ENCODE measurements around the gene NKX2-2.
A peak's percentile ranks its signal among the peaks of the same experiment; 100 is the strongest.

Gene NKX2-2

DNA sequence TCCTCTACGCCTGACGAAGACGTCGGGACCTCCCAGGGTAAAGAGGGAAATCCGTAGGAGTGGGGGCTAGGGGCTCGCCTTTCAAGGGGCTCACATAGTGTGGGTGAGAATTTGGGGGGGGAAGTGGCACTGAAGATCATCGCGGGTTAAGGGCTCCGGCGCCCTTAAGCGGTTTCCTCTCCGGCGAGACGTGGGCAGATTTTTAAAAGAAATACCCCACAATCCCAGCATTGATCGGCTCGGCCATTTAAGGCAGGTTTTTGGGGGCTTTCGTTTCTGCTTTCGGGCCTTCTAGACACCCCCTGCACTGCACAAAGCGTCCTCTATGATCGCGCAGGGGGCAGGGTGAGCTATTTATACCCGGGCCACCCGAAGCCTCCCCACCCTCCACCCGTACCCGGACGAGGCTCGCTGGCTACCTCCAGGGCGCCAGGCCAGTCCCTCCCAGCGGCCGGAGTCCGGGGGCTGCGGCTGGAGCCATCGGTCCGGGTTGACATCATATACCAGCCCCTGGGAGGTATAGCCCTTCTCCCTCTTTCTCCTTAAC, 1.2 kb downstream of the NKX2-2 start:
- peak overlapping the region; percentile 98 for H3K27ac ChIP-seq
- TF ChIP-seq POLR2AphosphoS5 (IDR thresholded peaks at IDR 0.05; ENCODE audit: borderline replicate concordance, low read depth, low read length), result no peak; the same call in 1 of the 2 replicates
- TF ChIP-seq EZH2 (IDR thresholded peaks at IDR 0.05), result no peak
- TF ChIP-seq FOXP2 (optimal IDR thresholded peaks at IDR 0.05; ENCODE audit: control extremely low read depth, extremely low read length, insufficient read depth), result no peak

DNA sequence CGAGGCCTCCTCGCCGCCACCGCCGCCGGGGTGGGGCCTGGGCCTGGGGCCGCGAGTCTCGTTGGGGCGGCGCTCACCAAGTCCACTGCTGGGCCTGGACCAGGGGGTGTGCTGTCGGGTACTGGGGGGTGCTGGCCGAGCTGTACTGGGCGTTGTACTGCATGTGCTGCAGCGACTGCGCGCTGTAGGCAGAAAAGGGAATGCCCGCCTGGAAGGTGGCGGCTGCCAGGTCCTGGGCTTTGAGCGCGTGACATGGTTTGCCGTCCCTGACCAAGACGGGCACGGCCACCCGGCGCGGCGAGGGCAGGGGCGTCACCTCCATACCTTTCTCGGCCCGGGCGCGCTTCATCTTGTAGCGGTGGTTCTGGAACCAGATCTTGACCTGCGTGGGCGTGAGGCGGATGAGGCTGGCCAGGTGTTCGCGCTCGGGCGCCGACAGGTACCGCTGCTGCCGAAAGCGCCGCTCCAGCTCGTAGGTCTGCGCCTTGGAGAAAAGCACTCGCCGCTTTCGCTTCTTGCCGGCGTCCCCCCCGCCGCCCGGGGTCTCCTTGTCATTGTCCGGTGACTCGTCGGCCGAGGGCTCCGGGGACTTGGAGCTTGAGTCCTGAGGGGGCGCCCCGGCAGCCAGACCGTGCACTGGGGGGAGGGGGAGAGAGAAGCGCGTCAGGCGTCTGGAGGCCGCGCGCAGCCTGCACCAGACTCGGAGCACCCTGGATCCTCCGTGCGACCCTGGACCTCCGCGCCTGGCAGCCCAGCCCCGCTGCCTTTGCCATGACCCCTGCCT, 1.8 kb downstream of the NKX2-2 start:
- TF ChIP-seq FOXP2 (optimal IDR thresholded peaks at IDR 0.05; ENCODE audit: control extremely low read depth, extremely low read length, insufficient read depth) (no peak), POLR2AphosphoS5 (IDR thresholded peaks at IDR 0.05; ENCODE audit: borderline replicate concordance, low read depth, low read length) (no peak), EZH2 (IDR thresholded peaks at IDR 0.05) (no peak)
- peak overlapping the region; percentile 91 for H3K9ac ChIP-seq (ENCODE audit: insufficient read length)
- peaks cover 46% of the 10 kb centered on the region for H3K36me3 ChIP-seq (ENCODE audit: insufficient read depth, low read length)
- no peaks in the 10 kb centered on the region for H3K9me3 ChIP-seq (ENCODE audit: low read depth, low read length)
- no peak for DNase-seq (ENCODE audit: low read depth, low spot score)
- peak overlapping the region; percentile 98 for H3K27ac ChIP-seq
- H3K4me3 ChIP-seq, result peak overlapping the region; percentile 93

More for the DNA sequence above, 1.2 kb downstream of the NKX2-2 start:
- H3K9me3 ChIP-seq (ENCODE audit: low read depth, low read length), result no peaks in the 10 kb centered on the region
- peak overlapping the region; percentile 93 for H3K4me3 ChIP-seq
- no peak for DNase-seq (ENCODE audit: low read depth, low spot score)
- peak overlapping the region; percentile 91 for H3K9ac ChIP-seq (ENCODE audit: insufficient read length)
- peaks cover 40% of the 10 kb centered on the region for H3K36me3 ChIP-seq (ENCODE audit: insufficient read depth, low read length)

DNA sequence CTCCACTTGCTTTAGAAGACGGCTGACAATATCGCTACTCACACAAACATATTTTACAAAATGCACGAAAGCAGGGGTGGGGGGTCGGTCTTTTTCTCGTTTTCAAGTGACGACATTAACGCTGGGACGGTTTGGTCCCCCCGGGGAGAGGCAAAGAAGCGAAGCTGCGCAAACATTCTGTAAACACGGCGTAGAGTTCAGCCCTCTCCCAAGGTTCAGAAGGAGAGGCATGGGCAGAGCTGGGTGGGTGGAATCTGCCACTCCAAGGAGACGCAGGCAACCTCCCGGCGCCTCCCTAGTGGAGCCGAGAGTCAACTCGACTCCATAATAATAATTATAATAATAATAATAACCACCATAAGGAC, 2.4 kb downstream of the NKX2-2 start:
- TF ChIP-seq EZH2 (IDR thresholded peaks at IDR 0.05) (no peak), POLR2AphosphoS5 (IDR thresholded peaks at IDR 0.05; ENCODE audit: borderline replicate concordance, low read depth, low read length) (no peak), FOXP2 (optimal IDR thresholded peaks at IDR 0.05; ENCODE audit: control extremely low read depth, extremely low read length, insufficient read depth) (no peak)
- peak overlapping the region; percentile 93 for H3K4me3 ChIP-seq
- H3K9me3 ChIP-seq (ENCODE audit: low read depth, low read length), result no peaks in the 10 kb centered on the region
- no peak for DNase-seq (ENCODE audit: low read depth, low spot score)
- peaks cover 52% of the 10 kb centered on the region for H3K36me3 ChIP-seq (ENCODE audit: insufficient read depth, low read length)
- H3K9ac ChIP-seq (ENCODE audit: insufficient read length), result peak overlapping the region; percentile 91
- H3K27ac ChIP-seq, result peak overlapping the region; percentile 98

DNA sequence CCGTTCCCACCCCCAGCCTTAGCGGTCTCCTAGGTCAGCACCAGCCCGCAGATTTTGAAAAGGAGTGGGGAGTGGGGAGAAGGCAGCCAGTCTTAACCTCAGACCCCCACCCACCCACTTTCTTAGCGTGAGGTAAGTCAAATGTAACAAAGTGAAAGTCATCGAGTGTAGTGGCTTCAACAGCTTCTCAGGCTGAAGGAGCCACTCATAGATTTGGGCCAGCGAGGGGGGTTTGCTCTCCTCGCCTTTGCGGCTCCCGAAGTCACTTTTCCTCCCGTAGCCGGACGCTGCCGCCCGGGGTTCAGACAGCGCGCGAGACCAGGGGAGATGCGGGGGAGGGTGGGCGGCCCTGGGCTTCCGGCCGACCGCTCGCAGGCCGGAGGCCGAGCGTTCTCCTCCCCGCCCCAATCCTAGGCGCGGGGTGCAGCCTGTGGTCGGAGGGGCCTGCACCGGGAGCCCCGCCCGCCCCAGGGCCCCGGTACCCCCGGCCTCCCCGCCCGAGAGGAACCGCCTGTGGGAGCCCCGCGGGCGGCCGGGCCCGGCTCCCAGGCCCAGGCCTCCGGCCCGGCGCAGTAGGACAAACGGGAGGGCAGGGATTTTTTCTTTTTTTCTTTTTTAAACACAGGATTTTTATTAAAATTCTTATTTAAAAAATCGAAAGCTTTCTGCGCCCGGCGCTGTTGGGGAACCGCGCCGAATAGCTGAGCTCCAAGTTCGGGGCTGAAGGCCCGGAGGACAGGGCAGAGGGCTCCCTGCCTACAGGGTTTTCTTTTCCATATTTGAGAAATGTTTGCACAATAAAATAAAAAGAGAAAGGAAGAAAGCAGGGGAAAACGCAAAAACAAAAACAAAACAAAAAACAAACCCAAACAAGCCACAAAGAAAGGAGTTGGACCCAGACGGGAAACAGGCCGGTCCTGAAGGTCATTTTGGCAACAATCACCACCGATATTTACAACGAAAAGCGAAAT, 3.2 kb downstream of the NKX2-2 start:
- H3K36me3 ChIP-seq (ENCODE audit: insufficient read depth, low read length), result peaks cover 58% of the 10 kb centered on the region
- peak overlapping the region; percentile 93 for H3K4me3 ChIP-seq
- peak overlapping the region; percentile 91 for H3K9ac ChIP-seq (ENCODE audit: insufficient read length)
- H3K9me3 ChIP-seq (ENCODE audit: low read depth, low read length), result no peaks in the 10 kb centered on the region
- H3K27ac ChIP-seq, result peak overlapping the region; percentile 98
- no peak for DNase-seq (ENCODE audit: low read depth, low spot score)
- no peak for TF ChIP-seq EZH2 (IDR thresholded peaks at IDR 0.05)
- no peak for TF ChIP-seq FOXP2 (optimal IDR thresholded peaks at IDR 0.05; ENCODE audit: control extremely low read depth, extremely low read length, insufficient read depth)
- TF ChIP-seq POLR2AphosphoS5 (IDR thresholded peaks at IDR 0.05; ENCODE audit: borderline replicate concordance, low read depth, low read length), result no peak

DNA sequence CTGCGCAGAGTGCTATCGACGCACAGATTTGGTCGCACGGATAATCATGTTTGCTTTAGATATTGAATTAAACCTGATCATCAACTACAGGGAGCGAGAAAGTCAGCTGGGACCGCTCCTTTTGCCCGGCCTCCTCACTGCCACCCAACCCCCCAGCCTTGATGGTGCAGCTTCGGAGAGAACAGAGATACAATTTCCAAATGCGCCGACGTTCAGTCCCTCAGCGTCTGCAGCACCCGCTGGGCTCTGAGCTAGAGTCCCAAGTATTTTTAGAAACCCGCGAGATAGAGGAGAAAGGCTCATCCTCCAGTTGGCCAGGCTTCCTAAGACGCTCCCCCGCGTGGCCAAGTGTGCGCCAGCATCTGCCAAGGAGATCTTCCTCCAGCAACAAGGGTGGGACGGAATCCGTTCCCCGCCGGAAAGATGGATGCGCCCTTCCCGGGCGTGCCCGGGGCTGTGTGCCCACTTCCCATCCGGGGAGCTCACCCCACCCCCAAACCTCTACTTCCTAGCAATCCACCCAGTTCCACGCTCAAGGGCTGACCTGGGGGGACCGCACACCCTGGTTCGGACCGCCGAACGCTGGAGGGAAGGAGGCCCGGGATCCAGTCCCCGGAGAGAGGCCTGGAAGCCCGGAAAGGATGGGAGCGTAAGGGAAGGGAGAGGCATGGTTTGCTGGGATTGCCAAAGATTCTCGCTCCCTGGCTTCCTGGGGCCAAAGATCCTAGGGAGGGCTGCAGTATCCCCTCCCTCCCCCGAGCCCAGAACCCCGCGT, 4.1 kb downstream of the NKX2-2 start:
- peak; percentile 86 for DNase-seq (ENCODE audit: low read depth, low spot score)
- Histone ChIP-seq H3K36me3 (ENCODE audit: insufficient read depth, low read length) (peaks cover 67% of the 10 kb centered on the region), H3K27ac (peak overlapping the region; percentile 98), H3K4me3 (peak overlapping the region; percentile 93), H3K9ac (ENCODE audit: insufficient read length) (peak overlapping the region; percentile 91), H3K9me3 (ENCODE audit: low read depth, low read length) (no peaks in the 10 kb centered on the region)
- TF ChIP-seq FOXP2 (optimal IDR thresholded peaks at IDR 0.05; ENCODE audit: control extremely low read depth, extremely low read length, insufficient read depth), result no peak
- peak; percentile 24 for TF ChIP-seq POLR2AphosphoS5 (IDR thresholded peaks at IDR 0.05; ENCODE audit: borderline replicate concordance, low read depth, low read length)

DNA sequence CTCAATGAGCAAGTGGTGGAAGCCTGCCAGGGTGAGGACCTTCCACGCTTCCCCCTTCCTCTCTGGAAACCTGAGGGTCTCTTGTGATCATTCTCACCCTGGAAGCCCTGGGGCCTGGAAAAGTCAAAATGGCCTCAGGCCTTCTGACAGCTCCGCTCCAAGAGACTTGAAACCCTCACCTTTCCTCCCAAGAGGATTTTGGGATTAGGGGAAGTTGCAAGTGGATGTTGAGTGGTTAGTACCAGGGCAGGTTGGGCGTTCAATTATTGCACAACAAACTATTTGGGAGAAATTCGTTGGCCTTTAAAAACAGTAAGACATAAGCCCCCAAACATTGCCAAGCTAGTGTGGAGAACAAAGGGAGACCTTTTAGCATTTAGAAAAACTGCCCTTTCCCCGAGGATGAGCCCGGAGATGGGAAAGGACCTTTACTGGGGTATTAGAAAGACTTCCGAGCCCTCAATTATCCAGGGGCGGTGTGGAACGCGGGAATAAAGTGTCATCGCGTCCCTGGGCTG, 4.7 kb downstream of the NKX2-2 start:
- peak overlapping the region; percentile 91 for H3K9ac ChIP-seq (ENCODE audit: insufficient read length)
- no peaks in the 10 kb centered on the region for H3K9me3 ChIP-seq (ENCODE audit: low read depth, low read length)
- H3K4me3 ChIP-seq, result peak overlapping the region; percentile 93
- H3K27ac ChIP-seq, result peak overlapping the region; percentile 98
- DNase-seq (ENCODE audit: low read depth, low spot score), result no peak
- no peak for TF ChIP-seq FOXP2 (optimal IDR thresholded peaks at IDR 0.05; ENCODE audit: control extremely low read depth, extremely low read length, insufficient read depth)
- TF ChIP-seq POLR2AphosphoS5 (IDR thresholded peaks at IDR 0.05; ENCODE audit: borderline replicate concordance, low read depth, low read length), result no peak
- TF ChIP-seq EZH2 (IDR thresholded peaks at IDR 0.05), result no peak
- H3K36me3 ChIP-seq (ENCODE audit: insufficient read depth, low read length), result peaks cover 74% of the 10 kb centered on the region

DNA sequence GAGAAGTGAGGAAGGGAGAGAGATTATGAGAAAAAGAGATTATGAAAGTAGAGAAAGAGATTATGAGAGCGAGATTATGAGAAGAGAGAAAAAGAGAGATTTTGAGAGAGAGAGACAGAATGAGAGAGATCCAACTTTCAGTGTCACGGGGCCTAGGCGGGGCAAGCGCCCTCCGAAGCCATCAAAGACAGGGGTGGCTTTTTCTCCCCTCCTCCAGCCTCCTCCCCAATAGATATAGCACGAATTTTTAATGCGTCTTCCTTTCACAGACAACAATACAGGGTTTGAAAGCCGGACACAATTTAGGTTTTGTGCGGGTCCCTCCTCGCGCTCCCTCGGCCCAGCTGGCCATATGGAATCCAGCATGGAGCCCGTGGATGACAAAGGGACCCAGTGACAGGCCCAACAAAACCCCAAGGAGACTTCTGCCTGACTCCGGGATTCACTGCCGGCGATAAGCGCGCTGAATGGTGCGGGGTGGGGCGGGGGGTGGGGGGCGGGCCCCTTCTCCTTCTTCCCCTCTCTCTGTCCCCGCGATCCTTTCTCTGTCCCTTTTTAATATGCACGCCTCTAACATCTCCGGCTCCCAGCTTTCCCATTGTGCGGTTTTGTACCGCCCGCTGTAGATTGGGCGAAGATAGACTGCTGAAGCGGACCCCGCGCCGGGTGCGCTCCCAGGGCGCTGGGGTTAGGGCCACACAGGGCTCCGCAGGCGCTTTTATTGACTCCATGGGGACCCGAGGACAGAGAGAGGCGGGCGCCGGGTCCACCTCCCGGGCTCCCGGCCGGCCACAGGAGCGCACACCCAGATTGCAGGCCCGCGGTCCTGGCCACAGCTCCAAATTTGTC, 5.4 kb downstream of the NKX2-2 start:
- peaks cover 81% of the 10 kb centered on the region for H3K36me3 ChIP-seq (ENCODE audit: insufficient read depth, low read length)
- TF ChIP-seq FOXP2 (optimal IDR thresholded peaks at IDR 0.05; ENCODE audit: control extremely low read depth, extremely low read length, insufficient read depth) (no peak), POLR2AphosphoS5 (IDR thresholded peaks at IDR 0.05; ENCODE audit: borderline replicate concordance, low read depth, low read length) (no peak), EZH2 (IDR thresholded peaks at IDR 0.05) (no peak)
- H3K9ac ChIP-seq (ENCODE audit: insufficient read length), result peak overlapping the region; percentile 91
- no peaks in the 10 kb centered on the region for H3K9me3 ChIP-seq (ENCODE audit: low read depth, low read length)
- peak overlapping the region; percentile 98 for H3K27ac ChIP-seq
- DNase-seq (ENCODE audit: low read depth, low spot score), result no peak
- peak overlapping the region; percentile 93 for H3K4me3 ChIP-seq

Measured in SK-N-MC (cell line).